Natural killer cell (primary cell): ENCODE results near the gene ADAMTS14. TPM values are rescaled to one million over a fixed set of nuclear protein-coding genes. Genes with fewer than 3 reads are reported as not detected.

Source experiments
- ATAC-seq, 3 donors: fragments of 150-1000 bp in 2 of 3; fragments of 200-7000 bp in 1 of 3; cut with Tn5 transposase; 1 replicate in 1 of 3; 2 replicates in 2 of 3; pipeline ENCODE4 v1.10.0; 2021; ENCODE audit warnings: mild to moderate bottlenecking in 2 of 3, moderate library complexity in 2 of 3
- DNase-seq, 2 donors: peaks; one replicate each; pipeline versions ENCODE4 v3.0.0 to v3.0.0-alpha.2; 2013 to 2021; ENCODE audit warnings: mixed read lengths in 1 of 2
- H3K27ac ChIP-seq: one replicate; pipeline ENCODE4 v1.5.1; 2013; ENCODE audit warnings: mild to moderate bottlenecking, low read length
- H3K27me3 ChIP-seq: one replicate; pipeline ENCODE4 v1.6.1; 2013; ENCODE audit warnings: low read length; ENCODE audit not compliant: control insufficient read depth, insufficient read depth
- H3K36me3 ChIP-seq: one replicate; pipeline ENCODE4 v1.6.1; 2013; ENCODE audit warnings: low read length; ENCODE audit not compliant: control insufficient read depth, insufficient read depth
- H3K4me1 ChIP-seq: one replicate; pipeline ENCODE4 v1.6.1; 2013; ENCODE audit warnings: low read length; ENCODE audit not compliant: control insufficient read depth, insufficient read depth
- H3K4me3 ChIP-seq: one replicate; pipeline ENCODE4 v1.5.1; 2013; ENCODE audit warnings: low read length
- H3K9me3 ChIP-seq: one replicate; pipeline ENCODE4 v1.6.1; 2013; ENCODE audit warnings: low read length; ENCODE audit not compliant: control insufficient read depth, insufficient read depth
- H3K27ac Mint-ChIP-seq, 2 donors: one replicate each; pipeline ENCODE4 v1.8.0; 2022; ENCODE audit warnings: mild to moderate bottlenecking in 2 of 2, mixed read lengths in 2 of 2, moderate library complexity in 1 of 2
- H3K27me3 Mint-ChIP-seq, 2 donors: one replicate each; pipeline ENCODE4 v1.8.0; 2022; ENCODE audit warnings: low read depth in 2 of 2, mixed read lengths in 2 of 2
- H3K36me3 Mint-ChIP-seq: one replicate; pipeline ENCODE4 v1.8.0; 2022; ENCODE audit warnings: mixed read lengths
- H3K4me1 Mint-ChIP-seq, 2 donors: one replicate each; pipeline ENCODE4 v1.8.0; 2022; ENCODE audit warnings: mixed read lengths in 2 of 2
- H3K4me3 Mint-ChIP-seq: one replicate; pipeline ENCODE4 v1.8.0; 2022; ENCODE audit warnings: mild to moderate bottlenecking, moderate library complexity, mixed read lengths
- H3K9me3 Mint-ChIP-seq, 2 donors: one replicate each; pipeline ENCODE4 v1.8.0; 2022; ENCODE audit warnings: mixed read lengths in 2 of 2
- WGBS: methylation state at CpG from one replicate; pipeline ENCODE4 v1.1.7; 2013; ENCODE audit warnings: missing lambda C conversion rate; ENCODE audit not compliant: insufficient coverage; 5-methylcytosine and 5-hydroxymethylcytosine counted together
- intact Hi-C: fragments of 100-400 bp; cut with micrococcal nuclease; formaldehyde crosslinking; loops from one replicate; pipeline ENCODE4 v1.14.2; 2022
- total RNA-seq, 4 donors: library from RNA; stranded (reverse); fragments of 120-200 nt in 1 of 4; gene quantifications; one replicate each; pipeline versions ENCODE4 v1.2.3 to v1.2.4, GENCODE V29; 2013 to 2022
- TF ChIP-seq, protein P1 (sequence below): fragments of 200-600 bp; IDR thresholded peaks from one replicate; pipeline ENCODE4 v1.8.0; 2022; ENCODE audit warnings: antibody characterized with exemption

Gene ADAMTS14
- total RNA-seq, 3 donors from 2014 or later (not counting 1 experiment from before 2014, with no cell fraction given): 0.70 to 1.5 (median 1.1) TPM

DNA sequence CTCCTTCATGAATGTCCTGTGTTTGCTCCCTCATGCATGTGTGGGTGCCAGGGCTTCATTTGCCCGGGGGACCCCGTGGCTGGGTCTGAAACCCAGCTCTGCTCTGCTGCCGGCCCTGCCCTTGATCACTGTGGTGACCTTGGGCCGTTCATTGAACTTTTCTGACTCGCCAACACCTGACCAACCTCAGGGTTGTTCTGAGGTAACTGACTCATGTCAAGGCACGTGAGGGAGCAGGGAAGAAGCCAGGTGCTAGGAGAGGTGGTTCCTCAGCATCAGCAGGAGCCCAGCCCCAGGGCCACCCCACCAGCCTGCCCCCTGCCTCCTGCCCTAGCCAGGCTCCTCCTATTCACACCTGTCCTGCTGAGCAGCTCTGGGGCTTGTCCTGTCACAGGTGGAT is 64.9 kb downstream of the ADAMTS14 start:
- Mint-ChIP-seq H3K9me3 (no peaks in the 10 kb centered on the region), H3K4me3 (no peak overlapping the region), H3K27ac (no peak overlapping the region), H3K4me1 (peaks cover 6 to 7% of the 10 kb centered on the region in 2 donors), H3K27me3 (no peaks in the 10 kb centered on the region), H3K36me3 (no peaks in the 10 kb centered on the region)
- H3K27me3 ChIP-seq: no peaks in the 10 kb centered on the region
- TF ChIP-seq, protein P1, sequence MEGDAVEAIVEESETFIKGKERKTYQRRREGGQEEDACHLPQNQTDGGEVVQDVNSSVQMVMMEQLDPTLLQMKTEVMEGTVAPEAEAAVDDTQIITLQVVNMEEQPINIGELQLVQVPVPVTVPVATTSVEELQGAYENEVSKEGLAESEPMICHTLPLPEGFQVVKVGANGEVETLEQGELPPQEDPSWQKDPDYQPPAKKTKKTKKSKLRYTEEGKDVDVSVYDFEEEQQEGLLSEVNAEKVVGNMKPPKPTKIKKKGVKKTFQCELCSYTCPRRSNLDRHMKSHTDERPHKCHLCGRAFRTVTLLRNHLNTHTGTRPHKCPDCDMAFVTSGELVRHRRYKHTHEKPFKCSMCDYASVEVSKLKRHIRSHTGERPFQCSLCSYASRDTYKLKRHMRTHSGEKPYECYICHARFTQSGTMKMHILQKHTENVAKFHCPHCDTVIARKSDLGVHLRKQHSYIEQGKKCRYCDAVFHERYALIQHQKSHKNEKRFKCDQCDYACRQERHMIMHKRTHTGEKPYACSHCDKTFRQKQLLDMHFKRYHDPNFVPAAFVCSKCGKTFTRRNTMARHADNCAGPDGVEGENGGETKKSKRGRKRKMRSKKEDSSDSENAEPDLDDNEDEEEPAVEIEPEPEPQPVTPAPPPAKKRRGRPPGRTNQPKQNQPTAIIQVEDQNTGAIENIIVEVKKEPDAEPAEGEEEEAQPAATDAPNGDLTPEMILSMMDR: no peak
- no peak for ATAC-seq
- no peak for DNase-seq
- WGBS: 78% methylated on average over 6 of the region's 6 CpGs
- intact Hi-C loops: no loop called here
- no peaks in the 10 kb centered on the region for H3K9me3 ChIP-seq
- no peak overlapping the region for H3K27ac ChIP-seq
- peaks cover 3% of the 10 kb centered on the region for H3K4me1 ChIP-seq
- H3K4me3 ChIP-seq: no peak overlapping the region
- H3K36me3 ChIP-seq: no peaks in the 10 kb centered on the region

DNA sequence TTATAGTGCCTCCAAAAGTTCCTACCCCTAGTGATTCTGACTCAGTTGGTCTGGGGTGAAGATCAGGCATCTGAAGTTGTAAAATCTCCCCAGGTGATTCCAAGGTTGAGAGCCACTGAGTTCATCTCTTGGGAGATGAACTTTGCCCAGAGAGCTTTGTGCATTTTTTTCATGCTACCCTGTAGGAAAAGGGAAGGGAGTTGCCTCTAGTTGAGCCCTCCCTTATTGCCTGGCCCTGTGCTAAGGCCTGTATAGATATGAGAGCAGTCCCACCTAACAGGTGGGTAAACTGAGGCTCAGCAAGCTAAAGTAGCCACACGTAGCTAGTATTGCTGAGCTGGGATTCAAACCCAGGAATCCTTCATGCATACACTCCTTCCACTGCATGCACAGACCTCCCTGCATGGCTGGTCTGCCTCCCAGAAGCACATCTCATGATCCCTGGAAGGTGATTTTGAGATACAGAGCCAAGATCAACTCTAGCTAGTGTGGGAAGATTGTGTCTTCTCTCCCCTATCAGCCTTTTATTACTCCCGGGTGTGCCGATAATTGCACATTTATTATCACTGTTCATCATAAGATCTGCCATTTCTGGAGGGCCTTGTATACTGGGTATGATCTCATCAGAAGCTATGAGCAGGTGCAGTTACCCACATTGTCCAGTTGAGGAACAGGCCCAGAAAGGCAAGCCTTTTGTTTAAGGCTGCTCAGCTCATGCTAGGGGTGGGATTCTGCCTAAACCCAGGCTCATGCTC is 65.9 kb downstream of the ADAMTS14 start:
- H3K4me3 Mint-ChIP-seq: no peak overlapping the region
- Histone ChIP-seq H3K27ac (no peak overlapping the region), H3K36me3 (no peaks in the 10 kb centered on the region), H3K27me3 (no peaks in the 10 kb centered on the region), H3K4me1 (peaks cover 10% of the 10 kb centered on the region), H3K4me3 (no peak overlapping the region), H3K9me3 (no peaks in the 10 kb centered on the region)
- 92% methylated on average over 3 of the region's 3 CpGs for WGBS
- H3K27me3 Mint-ChIP-seq: no peaks in the 10 kb centered on the region
- no peaks in the 10 kb centered on the region for H3K9me3 Mint-ChIP-seq
- ATAC-seq (no peak), DNase-seq (no peak)
- intact Hi-C loops: no loop called here
- H3K4me1 Mint-ChIP-seq: peaks cover 1 to 10% of the 10 kb centered on the region in 2 donors
- TF ChIP-seq, protein P1: no peak
- H3K27ac Mint-ChIP-seq: no peak overlapping the region
- no peaks in the 10 kb centered on the region for H3K36me3 Mint-ChIP-seq

DNA sequence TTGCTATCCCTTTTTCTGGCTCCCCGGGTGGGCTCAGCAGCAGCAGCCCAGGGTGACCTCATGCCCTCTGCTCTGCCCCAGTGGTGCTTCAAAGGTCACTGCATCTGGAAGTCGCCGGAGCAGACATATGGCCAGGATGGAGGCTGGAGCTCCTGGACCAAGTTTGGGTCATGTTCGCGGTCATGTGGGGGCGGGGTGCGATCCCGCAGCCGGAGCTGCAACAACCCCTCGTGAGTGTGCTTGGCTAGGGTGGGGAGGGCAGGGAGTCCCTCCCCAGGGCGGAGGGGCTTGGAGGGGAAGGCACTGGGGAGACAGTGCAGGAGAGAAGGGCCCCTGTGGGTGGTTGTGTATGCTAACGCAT is 66.4 kb downstream of the ADAMTS14 start:
- no peaks in the 10 kb centered on the region for H3K27me3 ChIP-seq
- WGBS: 96% methylated on average over 12 of the region's 12 CpGs
- intact Hi-C loops: no loop called here
- TF ChIP-seq, protein P1: no peak
- Mint-ChIP-seq H3K36me3 (no peaks in the 10 kb centered on the region), H3K9me3 (no peaks in the 10 kb centered on the region), H3K27ac (no peak overlapping the region), H3K27me3 (no peaks in the 10 kb centered on the region), H3K4me3 (no peak overlapping the region), H3K4me1 (peaks cover 0 to 10% of the 10 kb centered on the region in 2 donors)
- no peak for ATAC-seq
- H3K9me3 ChIP-seq: no peaks in the 10 kb centered on the region
- no peak overlapping the region for H3K4me3 ChIP-seq
- H3K36me3 ChIP-seq: no peaks in the 10 kb centered on the region
- no peak overlapping the region for H3K27ac ChIP-seq
- no peak for DNase-seq
- H3K4me1 ChIP-seq: peaks cover 10% of the 10 kb centered on the region
